H7 (cell line): ENCODE results near the gene TTC21A. TPM values are rescaled to one million over a fixed set of nuclear protein-coding genes. Genes with fewer than 3 reads are reported as not detected.

Experiments used
- DNase-seq: peaks from one replicate; pipeline ENCODE4 v3.0.0; 2012
- H3K27me3 ChIP-seq: 2 replicates; pipeline ENCODE4 v1.6.0; 2011; ENCODE audit warnings: mild to moderate bottlenecking, low read length; ENCODE audit not compliant: control insufficient read depth, insufficient read depth
- H3K36me3 ChIP-seq: replicated peaks from 2 replicates; pipeline ENCODE4 v1.5.1; 2011; ENCODE audit warnings: low read length; ENCODE audit not compliant: control insufficient read depth, insufficient read depth
- H3K4me3 ChIP-seq: 2 replicates; pipeline ENCODE4 v1.5.1; 2011; ENCODE audit warnings: low read depth, mild to moderate bottlenecking, control low read depth, low read length, moderate library complexity; ENCODE audit not compliant: insufficient read depth
- total RNA-seq: library from RNA; depleted of rRNA; stranded (reverse); fragments of >200 nt; shearing (Covaris generic); gene quantifications from 2 replicates; pipeline ENCODE4 v1.2.3, GENCODE V29; 2014

The TTC21A gene
- total RNA-seq, 1 experiment from 2014 or later: 0.90 TPM

GRCh38 chr3:39118931-39119660 lies 11.6 kb downstream of the TTC21A start:
- no peak overlapping the region for H3K4me3 ChIP-seq
- no peak for DNase-seq
- H3K36me3 ChIP-seq: no peaks in the 10 kb centered on the region
- no peaks in the 10 kb centered on the region for H3K27me3 ChIP-seq

GRCh38 chr3:39121621-39122020 lies 14.1 kb downstream of the TTC21A start:
- Histone ChIP-seq H3K4me3 (no peak overlapping the region), H3K36me3 (no peaks in the 10 kb centered on the region), H3K27me3 (no peaks in the 10 kb centered on the region)
- no peak for DNase-seq

DNA sequence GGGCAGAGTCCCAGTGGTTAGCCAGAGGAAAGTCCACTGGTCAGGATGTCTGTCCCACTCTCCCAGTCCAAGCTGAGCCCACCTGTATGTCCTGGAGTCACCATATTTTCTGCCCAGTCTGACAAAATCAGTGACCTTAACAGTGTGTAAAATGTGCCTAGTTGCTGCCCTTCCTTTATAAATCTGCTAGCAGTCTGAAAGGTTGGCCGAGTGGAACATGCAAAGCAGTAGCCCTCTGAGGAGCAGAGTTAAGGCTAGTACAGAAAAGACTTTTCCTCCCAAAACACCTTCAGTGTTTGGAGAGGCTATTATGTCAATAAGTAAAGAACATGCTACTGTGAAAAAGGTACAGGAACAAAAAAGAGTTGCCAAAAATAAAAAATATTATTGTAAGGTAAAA lies 15.3 kb downstream of the TTC21A start:
- H3K36me3 ChIP-seq: no peaks in the 10 kb centered on the region
- H3K27me3 ChIP-seq: no peaks in the 10 kb centered on the region
- H3K4me3 ChIP-seq: no peak overlapping the region
- no peak for DNase-seq

DNA sequence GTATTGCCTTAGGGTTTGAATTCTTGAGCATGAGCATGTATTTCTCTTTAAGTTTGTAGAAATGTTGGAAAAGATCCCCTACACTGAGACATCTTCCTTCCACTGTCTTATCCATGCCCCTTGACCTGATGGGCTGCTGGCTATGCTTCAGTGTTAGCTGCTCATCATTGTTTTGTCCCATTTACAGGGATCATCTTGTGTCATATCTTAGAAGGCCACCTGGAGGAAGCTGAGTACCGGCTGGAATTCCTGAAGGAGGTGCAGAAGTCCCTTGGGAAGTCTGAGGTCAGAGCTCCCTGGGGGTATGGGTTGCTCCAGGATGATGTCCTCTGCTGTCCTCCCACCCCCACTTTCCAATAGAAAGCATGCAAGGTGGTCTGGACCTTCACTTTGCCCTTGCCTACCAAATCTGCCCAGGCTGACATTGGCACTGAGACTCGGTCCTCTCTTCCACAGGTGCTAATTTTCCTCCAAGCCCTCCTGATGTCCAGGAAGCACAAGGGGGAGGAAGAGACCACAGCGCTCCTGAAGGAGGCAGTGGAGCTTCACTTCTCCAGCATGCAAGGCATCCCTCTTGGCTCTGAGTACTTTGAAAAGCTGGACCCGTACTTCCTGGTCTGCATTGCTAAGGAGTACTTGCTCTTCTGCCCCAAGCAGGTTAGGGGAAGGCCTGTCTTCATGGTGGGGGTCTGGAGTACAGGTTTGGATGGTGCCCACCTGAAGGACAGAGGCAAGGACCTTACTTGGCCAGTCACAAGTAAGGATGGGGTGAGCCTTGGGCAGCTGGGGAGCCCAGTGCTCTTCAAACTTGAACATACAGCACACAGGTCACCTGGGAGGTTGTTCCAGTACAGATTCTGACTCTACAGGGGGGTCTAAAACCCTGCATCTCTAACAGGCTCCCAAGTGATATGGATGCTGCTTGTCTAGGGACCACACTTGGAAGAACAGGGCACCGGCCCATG lies 17.7 kb downstream of the TTC21A start:
- Histone ChIP-seq H3K36me3 (no peaks in the 10 kb centered on the region), H3K4me3 (no peak overlapping the region), H3K27me3 (no peaks in the 10 kb centered on the region)
- peak; percentile 51 for DNase-seq

- no peaks in the 10 kb centered on the region for H3K27me3 ChIP-seq
- no peaks in the 10 kb centered on the region for H3K36me3 ChIP-seq
- no peak overlapping the region for H3K4me3 ChIP-seq
- no peak for DNase-seq
Measured at GRCh38 chr3:39125841-39126500, 18.5 kb downstream of the TTC21A start.

DNA sequence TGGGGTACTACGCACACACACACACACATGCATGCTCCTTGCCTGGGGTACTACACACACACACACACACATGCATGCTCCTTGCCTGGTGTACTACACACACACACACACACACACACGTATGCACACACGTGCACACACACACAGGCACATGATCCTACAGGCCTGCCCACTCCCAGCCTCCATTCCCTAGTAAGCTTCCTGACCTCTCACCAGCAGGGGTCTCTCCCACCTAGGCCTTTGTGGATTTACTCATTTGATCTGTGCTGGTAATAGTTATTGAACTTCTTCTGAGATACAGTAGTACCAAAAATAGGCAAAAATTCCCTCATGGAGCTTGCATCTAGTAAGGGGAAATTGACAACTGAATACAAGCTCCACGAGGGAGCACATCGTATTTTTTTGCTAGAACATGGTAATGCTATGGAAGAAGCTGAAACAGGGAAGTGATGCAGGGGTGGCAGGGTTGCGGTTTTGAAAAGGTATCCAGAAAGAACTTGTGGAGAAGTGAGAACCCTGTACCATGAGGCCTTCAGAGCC lies 19.1 kb downstream of the TTC21A start:
- H3K36me3 ChIP-seq: no peaks in the 10 kb centered on the region
- H3K4me3 ChIP-seq: no peak overlapping the region
- DNase-seq: peak; percentile 61
- H3K27me3 ChIP-seq: no peaks in the 10 kb centered on the region

DNA sequence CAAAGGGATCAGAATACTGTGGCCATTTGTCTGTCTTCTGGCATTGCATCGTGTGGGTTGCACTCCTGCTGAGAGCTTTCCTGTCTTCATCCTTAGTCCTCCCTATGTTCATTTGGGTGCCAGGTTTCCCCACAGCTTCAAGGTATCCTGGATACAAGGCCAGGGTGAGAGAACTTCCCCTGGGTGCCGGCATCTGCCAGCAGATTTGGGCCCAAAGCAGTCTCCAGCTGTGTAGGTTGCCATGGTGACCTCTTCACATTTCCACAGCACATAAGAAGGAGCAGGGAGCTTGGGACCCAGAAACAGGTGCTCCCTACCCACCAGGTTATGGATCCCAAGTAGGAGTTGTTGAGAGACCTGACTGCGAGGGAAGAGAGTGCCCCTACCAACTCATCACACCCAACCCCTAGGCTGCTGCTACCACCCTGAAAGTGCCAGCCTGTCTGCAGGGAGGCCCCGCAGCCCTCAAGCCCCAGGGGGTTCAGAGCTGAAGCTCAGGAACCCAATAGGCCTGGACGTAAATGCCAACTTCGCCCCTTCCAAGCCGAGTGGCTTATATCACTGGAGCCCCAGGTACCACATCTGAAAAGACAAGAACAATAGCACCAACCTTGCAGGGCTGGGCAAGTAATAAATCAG lies 19.9 kb downstream of the TTC21A start:
- H3K4me3 ChIP-seq: no peak overlapping the region
- H3K27me3 ChIP-seq: no peaks in the 10 kb centered on the region
- H3K36me3 ChIP-seq: no peaks in the 10 kb centered on the region
- no peak for DNase-seq

- Histone ChIP-seq H3K36me3 (no peaks in the 10 kb centered on the region), H3K4me3 (no peak overlapping the region), H3K27me3 (no peaks in the 10 kb centered on the region)
- DNase-seq: no peak
Measured at GRCh38 chr3:39127908-39128304, 20.4 kb downstream of the TTC21A start.

DNA sequence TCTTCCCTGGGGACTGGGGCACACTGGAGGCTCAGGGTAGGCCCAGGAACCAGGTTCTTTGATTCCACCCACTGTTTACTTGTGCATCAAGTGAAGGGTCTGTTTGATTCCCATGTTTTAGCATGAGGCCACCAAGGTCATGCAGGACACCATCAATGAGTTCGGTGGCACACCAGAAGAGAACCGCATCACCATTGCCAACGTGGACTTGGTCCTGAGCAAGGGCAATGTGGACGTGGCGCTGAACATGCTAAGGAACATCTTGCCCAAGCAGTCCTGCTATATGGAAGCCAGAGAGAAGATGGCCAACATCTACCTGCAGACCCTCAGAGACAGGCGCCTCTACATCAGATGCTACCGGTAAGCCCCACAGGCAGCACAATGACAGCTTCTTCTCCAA lies 21.5 kb downstream of the TTC21A start:
- H3K4me3 ChIP-seq: no peak overlapping the region
- no peaks in the 10 kb centered on the region for H3K27me3 ChIP-seq

DNA sequence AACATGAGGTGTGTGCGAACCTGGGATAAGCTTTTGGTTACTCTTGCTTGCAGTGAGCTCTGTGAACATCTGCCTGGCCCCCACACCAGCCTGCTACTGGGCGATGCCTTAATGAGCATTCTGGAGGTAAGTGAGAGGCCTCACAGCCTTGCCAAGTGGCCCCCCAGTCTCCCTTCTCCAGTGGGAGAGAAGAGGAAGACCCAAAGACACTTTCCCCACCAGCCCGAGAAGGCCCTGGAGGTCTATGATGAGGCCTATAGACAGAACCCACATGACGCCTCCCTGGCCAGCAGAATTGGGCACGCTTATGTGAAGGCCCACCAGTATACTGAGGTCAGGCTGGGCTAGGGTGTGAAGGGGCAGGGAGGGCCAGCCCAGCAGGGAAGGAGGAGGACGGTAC lies 22.5 kb downstream of the TTC21A start:
- H3K4me3 ChIP-seq: no peak overlapping the region
- no peak for DNase-seq
- H3K27me3 ChIP-seq: no peaks in the 10 kb centered on the region
- H3K36me3 ChIP-seq: no peaks in the 10 kb centered on the region

More for the DNA sequence above, 21.5 kb downstream of the TTC21A start:
- no peaks in the 10 kb centered on the region for H3K36me3 ChIP-seq
- DNase-seq: no peak

DNA sequence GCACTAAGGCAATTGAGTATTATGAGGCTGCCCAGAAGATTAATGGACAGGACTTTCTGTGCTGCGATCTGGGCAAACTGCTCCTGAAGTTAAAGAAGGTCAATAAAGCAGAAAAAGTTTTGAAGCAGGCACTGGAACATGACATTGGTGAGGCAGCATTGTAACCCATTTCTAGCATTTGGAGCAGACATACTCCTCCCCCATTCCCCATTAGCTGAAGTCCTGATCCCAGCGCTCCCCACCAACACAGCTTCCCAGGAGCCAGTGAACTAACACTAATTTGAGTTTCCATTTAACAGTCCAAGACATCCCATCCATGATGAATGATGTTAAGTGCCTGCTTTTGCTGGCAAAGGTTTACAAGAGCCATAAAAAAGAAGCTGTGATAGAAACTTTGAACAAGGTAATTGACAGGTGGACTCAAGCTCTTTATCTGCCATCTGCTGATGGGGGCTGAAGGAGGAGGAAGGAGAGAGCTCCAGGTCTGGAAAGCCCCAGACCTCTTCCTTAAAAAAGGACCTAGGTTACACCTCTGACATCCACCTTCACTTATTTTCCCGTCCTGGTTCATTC lies 23.3 kb downstream of the TTC21A start:
- H3K36me3 ChIP-seq: no peaks in the 10 kb centered on the region
- DNase-seq: no peak
- no peaks in the 10 kb centered on the region for H3K27me3 ChIP-seq
- no peak overlapping the region for H3K4me3 ChIP-seq

DNA sequence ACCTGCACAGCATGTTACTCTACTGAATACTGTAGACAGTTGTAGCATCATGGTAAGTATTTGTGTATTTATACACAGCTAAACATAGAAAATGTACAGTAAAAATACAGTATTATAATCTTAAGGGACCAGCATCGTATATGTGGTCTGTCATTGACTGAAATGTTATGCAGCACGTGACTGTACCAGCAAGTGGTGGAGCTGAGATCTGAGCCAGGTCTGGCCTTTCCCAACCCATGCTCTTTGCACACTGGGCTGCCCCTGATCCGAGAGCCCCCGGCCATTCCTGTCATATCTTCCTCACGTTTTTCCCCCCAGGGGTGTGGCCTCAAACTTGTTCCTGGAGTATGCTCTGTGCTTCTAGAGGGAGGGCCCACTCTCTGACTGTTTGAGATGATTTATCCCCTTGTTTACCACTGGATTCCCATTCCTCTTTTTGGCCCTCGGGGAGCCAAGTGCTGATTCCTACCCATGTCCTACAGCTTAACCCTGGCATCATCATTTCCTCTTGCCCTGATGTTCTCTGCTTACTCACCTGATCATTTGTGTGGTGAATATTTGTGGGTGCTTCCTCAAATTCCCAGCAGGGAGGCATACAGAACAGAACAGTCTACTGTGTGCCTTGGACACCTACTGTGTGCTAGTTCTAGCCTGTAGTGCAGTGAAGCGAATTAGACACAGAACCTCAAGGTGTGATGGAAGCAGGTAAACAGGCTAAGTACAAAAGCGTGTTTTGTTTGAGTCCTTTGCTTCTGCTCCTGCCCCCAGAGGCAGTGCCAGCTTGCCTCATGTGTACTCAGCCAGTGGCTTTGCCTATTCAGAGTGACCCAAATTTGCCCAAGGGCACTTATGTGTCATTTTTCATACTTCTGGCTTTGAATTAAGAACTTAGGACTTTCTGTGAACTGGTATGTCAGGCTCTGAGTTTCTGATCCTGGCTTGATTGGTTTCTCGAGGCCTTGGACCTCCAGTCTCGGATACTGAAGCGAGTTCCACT lies 24.9 kb downstream of the TTC21A start:
- Histone ChIP-seq H3K4me3 (no peak overlapping the region), H3K27me3 (no peaks in the 10 kb centered on the region), H3K36me3 (no peaks in the 10 kb centered on the region)
- no peak for DNase-seq

DNA sequence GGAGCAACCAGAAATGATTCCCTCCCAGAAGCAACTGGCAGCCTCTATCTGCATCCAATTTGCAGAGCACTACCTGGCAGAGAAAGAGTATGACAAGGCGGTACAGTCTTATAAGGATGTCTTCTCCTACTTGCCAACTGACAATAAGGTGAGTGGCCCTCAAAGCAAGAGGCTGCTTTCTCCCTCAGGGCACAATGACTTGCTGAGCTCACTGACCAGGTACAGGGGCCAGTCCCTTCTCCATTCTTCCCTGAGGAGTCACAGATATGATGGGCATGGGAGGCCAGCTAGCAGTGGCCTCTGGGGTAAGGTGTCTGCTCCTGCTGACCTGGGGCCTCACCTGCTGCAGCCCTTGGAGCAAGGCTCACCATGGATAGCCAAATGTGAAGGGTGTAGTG lies 25.6 kb downstream of the TTC21A start:
- no peak for DNase-seq
- Histone ChIP-seq H3K36me3 (no peaks in the 10 kb centered on the region), H3K27me3 (no peaks in the 10 kb centered on the region), H3K4me3 (no peak overlapping the region)
